ENCODE data around the gene RNF186.

GRCh38 chr1:19858893-19859292 is 43.8 kb upstream of the RNF186 start:
- TF ChIP-seq CTCF (IDR thresholded peaks at IDR 0.05) (no peak), EP300 (IDR thresholded peaks at IDR 0.05) (no peak)

Data from stomach (tissue), 4 donors.